PFSK-1 (cell line): ENCODE results near the gene SEC24D.

Experiments
- FOXP2 ChIP-seq: optimal IDR thresholded peaks from 2 replicates; pipeline ENCODE3; 2011; ENCODE audit warnings: borderline replicate concordance, control low read depth, inconsistent platforms; ENCODE audit not compliant: insufficient read depth; ENCODE audit errors: extremely low read length, extremely low read depth
- POLR2AphosphoS5 ChIP-seq: IDR thresholded peaks from 2 replicates; pipeline ENCODE4 v1.6.1; 2012; ENCODE audit warnings: low read depth, mild to moderate bottlenecking, control low read depth, low read length, moderate library complexity
- REST ChIP-seq, 2 experiments: IDR thresholded peaks; 2 replicates each; pipeline versions ENCODE4 v1.6.1 to v1.8.0; 2011 to 2012; ENCODE audit warnings: low read depth in 2 of 2, low read length in 2 of 2, control low read depth in 1 of 2, inconsistent platforms in 1 of 2, mild to moderate bottlenecking in 1 of 2, moderate library complexity in 1 of 2; ENCODE audit not compliant: insufficient read depth in 1 of 2
- TAF1 ChIP-seq: IDR thresholded peaks from 2 replicates; pipeline ENCODE4 v1.6.1; 2012; ENCODE audit warnings: low read length, control low read depth, borderline replicate concordance; ENCODE audit not compliant: insufficient read depth

GRCh38 chr4:118716304-118716703 is 119.6 kb downstream of the SEC24D start:
- no peak for TF ChIP-seq REST (IDR thresholded peaks at IDR 0.05; ENCODE audit: insufficient read depth in 1 of 2, low read depth in 2 of 2, low read length in 2 of 2)
- no peak for TF ChIP-seq POLR2AphosphoS5
- no peak for TF ChIP-seq FOXP2
- no peak for TF ChIP-seq TAF1
